GM19025 (cell line): ENCODE data around the gene INHBB.

Source experiments
- ATAC-seq: cut with Tn5 transposase; IDR thresholded peaks from one replicate; pipeline ENCODE4 v1.9.1; 2021; ENCODE audit warnings: mild to moderate bottlenecking, low read depth, moderate library complexity; ENCODE audit not compliant: unreplicated experiment

The INHBB gene

GRCh38 chr2:120354467-120354866 is 8.5 kb downstream of the INHBB start:
- no peak for ATAC-seq

DNA sequence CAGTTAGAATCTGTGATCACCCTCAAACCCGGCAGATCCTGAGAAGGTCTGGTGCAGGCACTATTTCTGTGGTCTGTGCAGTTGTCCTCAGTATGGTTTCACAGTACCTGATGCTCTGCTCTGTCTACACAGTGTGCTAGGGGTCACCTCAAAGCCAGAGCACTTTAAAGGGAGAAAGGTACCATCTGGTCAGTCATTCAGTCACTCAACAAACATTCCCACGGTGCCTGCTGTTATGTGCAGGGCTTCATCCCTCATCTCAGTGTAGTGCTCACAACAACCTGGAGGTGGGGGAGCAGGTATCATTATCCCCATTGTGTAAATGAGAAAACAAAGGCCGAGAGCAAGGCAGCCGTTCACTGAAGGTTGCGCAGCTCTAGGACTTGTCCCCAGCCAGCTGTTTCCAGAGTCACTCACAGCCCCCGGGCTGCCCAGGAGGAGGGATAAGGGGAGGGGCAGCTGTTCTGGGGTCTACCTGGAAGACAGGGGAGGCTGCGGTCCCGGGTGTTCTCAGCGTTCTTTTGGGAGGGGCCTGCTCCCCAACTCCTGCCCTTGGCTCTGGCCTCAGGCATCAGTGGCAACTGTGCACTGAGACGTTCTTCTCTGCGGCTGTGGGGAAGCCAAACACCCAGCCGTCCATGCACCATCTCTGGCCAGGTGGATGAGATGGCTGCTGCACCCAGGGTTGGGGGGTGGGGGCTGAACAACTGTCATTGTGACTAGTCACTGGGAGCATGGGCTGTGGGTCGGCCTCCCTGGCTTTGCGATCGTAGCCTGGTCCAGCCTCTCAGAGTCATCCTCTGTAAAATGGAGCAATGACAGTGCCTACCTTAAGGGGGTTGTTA is 9.2 kb downstream of the INHBB start:
- ATAC-seq = no peak

DNA sequence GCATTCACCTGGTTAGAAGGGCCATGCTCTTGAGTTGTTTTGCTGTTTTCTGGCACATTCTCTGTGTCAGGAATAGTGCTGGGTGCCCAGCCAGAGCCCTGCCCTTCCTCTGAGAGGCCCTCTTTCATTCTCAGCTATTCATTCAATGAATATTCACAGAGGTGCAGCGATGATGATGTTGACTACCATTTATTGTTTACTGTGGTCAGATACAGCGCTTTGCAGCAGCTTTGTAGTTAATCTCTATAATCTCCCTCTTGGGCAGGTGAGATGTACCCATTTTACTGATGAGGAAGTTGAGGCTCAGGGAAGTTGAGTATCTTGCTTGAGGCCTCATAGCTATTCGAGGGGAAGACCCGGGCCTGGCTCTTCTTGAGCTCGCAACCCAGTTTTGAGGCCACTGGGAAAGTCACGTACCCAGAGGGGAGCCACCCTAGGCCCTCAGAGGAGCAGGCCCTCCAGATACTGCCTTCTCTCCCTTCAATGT is 9.9 kb downstream of the INHBB start:
- ATAC-seq = no peak

DNA sequence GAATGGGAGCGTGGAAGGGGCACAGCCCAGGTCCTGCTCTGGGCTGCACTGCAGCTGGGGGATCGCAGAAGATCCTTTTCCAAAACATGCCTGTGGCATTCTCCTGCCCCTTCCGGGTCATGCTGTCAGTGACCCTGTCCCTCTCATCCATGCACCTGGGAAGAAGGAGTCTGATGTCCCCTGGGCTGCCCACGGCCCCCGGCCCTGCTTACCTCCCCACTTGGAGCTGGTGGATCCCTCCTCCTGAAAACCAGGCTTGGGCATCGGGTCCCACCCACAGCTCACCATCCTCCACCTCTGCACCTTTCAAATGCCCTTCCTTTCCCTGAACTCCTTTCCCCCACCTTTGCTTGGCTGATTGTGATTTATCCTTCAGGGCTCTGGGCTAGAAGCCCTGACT is 11.8 kb downstream of the INHBB start:
- ATAC-seq = no peak

GRCh38 chr2:120358734-120359465 is 13.0 kb downstream of the INHBB start:
- ATAC-seq = no peak

DNA sequence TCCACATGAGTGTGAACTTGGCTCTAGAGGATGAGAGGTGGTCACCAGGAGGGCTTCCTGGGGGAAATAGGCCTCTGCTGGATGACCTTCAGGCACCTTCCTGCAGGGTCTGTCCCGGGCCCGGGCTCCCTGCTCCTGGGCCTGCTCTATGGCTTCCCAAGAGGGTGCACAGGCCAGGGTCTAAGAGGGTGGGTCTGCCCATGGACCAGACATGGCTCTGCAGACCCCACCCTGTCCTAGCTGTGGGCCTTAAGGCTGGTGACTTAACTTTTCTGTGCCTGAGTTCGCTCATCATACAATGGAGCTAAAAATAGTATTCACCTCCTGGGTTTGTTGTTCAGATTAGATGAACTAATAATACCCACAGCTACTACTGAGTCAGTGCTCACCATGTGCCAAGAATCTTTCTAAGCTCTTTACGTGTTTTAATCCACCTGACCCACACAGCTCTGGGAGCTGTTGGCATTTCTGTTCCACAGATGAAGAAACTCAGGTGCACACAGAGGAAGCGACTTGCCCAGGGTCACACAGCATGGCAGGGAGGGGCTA is 14.4 kb downstream of the INHBB start:
- ATAC-seq = no peak

DNA sequence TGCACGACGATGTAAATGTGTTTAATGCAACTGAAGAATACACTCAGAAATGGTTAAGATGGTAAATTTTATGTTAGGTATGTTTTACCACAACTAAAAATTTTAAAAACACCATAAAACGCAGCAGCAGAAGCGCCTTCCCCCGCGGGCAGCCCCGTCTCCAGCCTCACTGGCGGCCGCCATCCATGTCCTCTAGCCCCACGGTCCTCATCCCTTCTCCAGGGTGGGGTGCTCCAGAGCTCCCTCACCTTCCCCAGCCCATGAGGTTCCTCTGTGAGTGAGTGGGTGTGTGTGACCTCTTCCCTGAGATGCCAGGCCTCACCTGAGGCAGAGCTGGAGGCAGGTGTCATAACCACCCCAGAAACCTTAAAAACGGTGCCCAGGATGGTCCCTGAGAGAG is 17.0 kb downstream of the INHBB start:
- no peak for ATAC-seq

DNA sequence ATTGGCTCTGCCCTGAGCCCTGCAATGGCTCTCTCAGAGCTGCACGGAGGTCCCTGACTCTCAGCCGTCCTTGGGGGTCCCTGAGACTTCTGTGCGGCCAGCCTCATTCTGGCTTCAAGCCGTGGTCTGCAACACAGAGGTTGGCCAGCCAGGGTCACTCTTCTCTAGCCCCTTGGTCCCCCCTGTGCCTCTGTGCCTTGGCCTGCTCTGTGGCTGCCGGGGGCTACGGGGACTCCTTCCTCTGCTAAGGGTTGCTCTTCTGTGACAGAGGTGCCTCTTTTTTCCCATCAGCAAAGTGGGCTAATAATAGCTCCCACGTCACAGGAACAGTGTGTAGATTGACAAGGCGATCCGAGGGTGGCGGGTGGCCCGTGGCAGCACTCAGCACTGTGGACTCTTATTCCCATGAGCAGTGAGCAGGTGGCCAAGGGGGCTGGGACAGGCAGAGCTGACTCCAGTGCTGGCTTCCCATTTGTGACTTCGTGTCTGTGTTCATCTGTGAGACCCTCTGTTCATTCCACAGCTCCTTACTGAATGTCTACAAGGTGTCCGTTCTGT is 19.4 kb downstream of the INHBB start:
- ATAC-seq = no peak

DNA sequence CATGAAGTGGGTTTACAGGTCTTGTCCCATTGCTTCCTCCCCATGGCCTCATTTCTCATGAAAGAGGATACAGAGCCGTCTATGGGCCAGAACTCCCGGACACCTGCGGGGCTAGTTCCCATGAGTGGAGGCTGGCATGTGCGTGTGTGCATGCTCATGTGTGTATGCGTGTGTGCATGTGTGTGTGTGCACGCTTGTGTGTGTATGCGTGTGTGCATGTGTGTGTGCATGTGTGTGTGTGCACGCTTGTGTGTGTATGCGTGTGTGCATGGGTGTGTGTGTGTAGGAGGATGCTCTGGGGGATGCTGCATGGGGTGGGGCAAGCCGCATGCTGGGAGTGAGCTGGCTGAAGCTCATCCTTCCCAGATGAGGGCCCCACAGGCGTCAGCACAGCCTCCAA is 20.8 kb downstream of the INHBB start:
- ATAC-seq = no peak

- ATAC-seq = no peak
These were observed 21.3 kb downstream of the INHBB start for GRCh38 chr2:120367221-120367620.

DNA sequence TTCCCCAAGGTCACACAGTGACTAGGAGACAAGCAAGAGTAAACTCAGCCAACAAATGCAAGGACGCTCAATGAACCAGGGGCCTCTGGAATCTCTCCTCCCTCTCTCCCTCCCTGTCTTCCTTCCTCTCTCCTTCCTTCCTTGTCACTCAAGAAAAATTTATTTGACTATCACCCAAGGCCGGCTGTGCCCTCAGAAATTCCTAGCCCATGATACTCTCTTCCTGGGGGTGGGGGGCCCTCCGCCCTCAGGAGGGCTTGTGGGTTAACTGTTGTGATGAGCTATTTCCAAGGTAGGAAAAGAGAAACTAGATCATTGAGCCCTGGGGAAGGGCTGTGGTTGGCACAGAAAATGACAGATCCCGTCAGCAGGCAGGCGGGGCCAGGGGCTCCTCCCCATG is 21.7 kb downstream of the INHBB start:
- ATAC-seq = no peak

GRCh38 chr2:120368086-120368485 is 22.1 kb downstream of the INHBB start:
- ATAC-seq = no peak

GRCh38 chr2:120369250-120369649 is 23.3 kb downstream of the INHBB start:
- no peak for ATAC-seq

DNA sequence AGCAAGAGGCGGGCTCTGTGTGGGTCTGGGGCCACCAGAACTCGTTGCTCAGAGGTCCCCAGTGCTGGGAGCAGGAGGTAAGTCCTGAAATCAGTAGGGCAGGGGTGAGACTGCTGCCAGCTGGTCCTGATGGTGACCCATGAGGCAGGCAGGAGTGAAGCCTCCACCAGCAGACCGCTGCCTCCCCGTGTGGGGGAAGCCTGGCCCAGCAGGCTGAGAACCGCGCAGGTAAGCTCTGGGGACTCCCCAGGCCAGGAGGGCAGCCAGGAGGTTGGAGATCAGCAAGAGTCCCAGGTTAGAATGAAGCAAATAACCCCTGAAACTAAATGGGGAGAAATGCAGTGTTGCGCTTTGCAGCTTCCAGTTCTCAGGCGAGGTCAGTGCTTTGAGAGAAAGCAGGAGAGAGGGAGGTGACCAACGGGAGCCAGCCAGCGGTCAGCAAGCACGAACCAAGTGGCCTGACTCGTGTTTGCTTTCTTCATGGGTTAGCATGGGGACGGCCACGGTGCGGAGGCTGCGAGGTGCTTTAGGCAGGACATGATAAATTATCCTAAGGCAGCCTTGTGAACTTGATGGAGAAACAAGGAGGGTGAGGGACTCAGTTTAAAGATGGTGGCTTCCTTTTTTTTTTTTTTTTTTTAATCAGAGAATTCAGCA is 26.2 kb downstream of the INHBB start:
- ATAC-seq = no peak

DNA sequence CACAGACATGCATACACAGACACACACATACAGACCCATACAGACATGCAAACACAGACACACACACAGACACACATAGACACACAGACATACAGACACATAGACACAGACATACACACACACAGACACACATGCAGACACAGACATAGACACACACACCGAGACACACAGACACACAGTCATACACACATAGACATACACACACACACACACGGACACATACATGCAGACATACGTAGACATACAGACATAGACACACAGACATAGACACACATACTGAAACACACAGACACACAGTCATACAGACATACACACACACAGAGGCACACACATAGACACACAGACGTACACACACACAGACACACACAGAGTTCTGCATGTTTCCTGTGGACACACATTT is 26.9 kb downstream of the INHBB start:
- ATAC-seq = no peak

DNA sequence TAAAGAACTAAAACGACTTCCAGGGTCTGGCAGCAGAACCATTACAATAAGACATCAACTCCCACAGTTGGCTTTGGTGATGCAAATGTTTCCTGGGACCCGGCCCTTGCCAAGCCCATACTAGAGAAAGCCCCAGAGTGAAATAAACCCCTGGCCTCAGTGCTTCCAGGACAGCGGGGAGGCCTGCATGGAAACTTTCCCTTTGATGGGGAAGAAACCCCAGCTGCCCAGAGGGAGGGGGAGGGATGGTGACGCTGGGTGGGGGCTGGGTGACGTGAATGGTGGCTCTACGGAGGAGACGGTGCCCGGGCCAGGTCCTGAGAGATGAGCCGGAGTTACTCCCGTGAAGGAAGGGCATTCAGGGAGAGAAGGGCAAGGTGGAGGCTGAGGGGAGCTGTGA is 27.5 kb downstream of the INHBB start:
- ATAC-seq = no peak

DNA sequence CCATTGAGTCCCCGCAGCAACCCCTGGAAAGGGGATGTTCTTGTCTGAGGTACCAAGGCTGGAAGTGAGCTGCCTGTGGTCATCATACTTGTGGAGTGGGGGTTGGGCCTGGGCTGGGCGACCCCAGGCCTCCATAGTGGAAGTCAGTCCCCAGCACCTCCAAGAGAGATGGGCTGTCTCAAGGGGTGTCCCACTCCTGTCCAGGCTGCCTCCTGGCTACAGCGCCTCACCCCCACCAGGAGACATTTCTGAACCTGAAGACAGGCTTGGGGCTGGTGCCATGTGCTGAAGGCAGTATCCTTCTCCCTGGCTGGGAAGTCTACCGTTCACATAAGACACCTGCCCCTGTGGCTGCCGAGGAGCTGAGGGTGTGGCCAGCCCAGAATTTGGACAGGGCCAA is 28.9 kb downstream of the INHBB start:
- ATAC-seq = no peak

DNA sequence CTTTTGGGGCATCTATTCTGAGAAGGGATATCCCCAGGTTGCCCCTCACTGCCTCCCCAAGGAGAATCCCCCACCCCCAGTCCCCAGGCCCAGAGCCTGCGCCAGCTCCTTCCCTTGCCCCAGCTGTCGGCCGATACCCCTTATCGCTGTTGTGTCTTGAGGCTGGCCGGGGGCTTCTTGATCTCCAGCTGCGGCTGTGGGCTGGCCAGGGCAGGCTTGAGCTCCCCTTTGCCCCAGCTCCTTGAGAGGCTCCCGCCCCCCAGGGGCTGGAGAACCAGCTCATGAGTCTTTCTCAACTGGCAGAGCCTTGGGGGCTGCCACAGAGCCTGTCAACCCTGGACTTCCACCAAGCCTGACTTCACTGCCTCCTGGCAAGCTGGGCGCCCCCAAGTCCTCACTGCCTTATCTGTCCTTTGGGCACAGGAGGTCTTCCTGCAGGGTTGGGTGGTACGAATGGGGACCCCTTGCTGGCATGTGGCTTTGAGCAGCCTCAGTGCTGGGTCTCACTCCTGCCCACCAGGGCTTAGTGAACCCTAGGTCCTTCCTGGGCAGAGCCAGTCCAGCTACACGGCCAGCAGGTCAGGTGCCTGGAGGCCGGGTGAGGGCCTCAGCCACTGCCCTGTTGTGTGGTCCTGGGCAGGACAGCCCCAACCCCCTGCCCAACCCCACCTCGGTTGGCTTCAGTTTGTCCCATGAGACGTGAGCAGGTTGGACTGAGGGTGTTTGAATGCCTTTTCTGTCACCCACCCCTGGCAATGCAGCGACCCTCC is 29.5 kb downstream of the INHBB start:
- ATAC-seq = no peak

GRCh38 chr2:120376101-120376500 is 30.2 kb downstream of the INHBB start:
- no peak for ATAC-seq
